B cell (primary cell): ENCODE results near the gene RNF10. TPM values are rescaled to one million over a fixed set of nuclear protein-coding genes. Genes with fewer than 3 reads are reported as not detected.

ENCODE experiments used
- ATAC-seq: fragments of 200-7000 bp; cut with Tn5 transposase; one replicate; pipeline ENCODE4 v1.10.0; 2021; ENCODE audit warnings: low read depth, mild to moderate bottlenecking, moderate number of reproducible peaks, moderate library complexity
- CTCF ChIA-PET: fragments of 350-600 bp; sonication (Branson Sonifier 250); formaldehyde crosslinking; loops from one replicate; lab custom pipeline; 2021; ENCODE audit warnings: antibody characterized with exemption, inconsistent platforms; lab: Charles Lee
- POLR2A ChIA-PET: fragments of 350-600 bp; sonication (Branson Sonifier 250); formaldehyde crosslinking; loops from one replicate; lab custom pipeline; 2021; ENCODE audit warnings: antibody characterized with exemption; lab: Charles Lee
- DNase-seq: peaks from one replicate; pipeline ENCODE4 v3.0.0; 2013
- H2AFZ ChIP-seq: 2 replicates; pipeline ENCODE4 v1.6.1; 2012; ENCODE audit warnings: mild to moderate bottlenecking, low read depth, low read length; ENCODE audit not compliant: insufficient read depth, poor library complexity, severe bottlenecking
- H3K27ac ChIP-seq, 2 donors: 1 replicate in 1 of 2; 2 replicates in 1 of 2; pipeline ENCODE4 v1.5.1; 2012 to 2013; ENCODE audit warnings: low read length in 2 of 2, mild to moderate bottlenecking in 2 of 2, moderate library complexity in 1 of 2
- H3K27me3 ChIP-seq, 4 experiments: fragments of 200-600 bp in 1 of 4; sonication (generic) in 1 of 4; replicated peaks in 1 of 4; 1 replicate in 2 of 4; 2 replicates in 2 of 4; pipeline versions ENCODE4 v1.6.1 to v1.7.0; 2013 to 2016; ENCODE audit warnings: low read length in 3 of 4, mild to moderate bottlenecking in 2 of 4, mixed read lengths in 1 of 4, moderate library complexity in 1 of 4; ENCODE audit not compliant: insufficient read depth in 4 of 4, control insufficient read depth in 3 of 4; ENCODE audit errors: control extremely low read depth in 1 of 4
- H3K36me3 ChIP-seq, 2 experiments: replicated peaks in 1 of 2; 1 replicate in 1 of 2; 2 replicates in 1 of 2; pipeline versions ENCODE4 v1.6.1 to v1.7.1; 2013; ENCODE audit warnings: low read length in 1 of 2; ENCODE audit not compliant: insufficient read depth in 2 of 2, control insufficient read depth in 1 of 2; ENCODE audit errors: control extremely low read depth in 1 of 2, extremely low read depth in 1 of 2
- H3K4me1 ChIP-seq, 2 donors: fragments of 200-600 bp in 1 of 2; sonication (generic) in 1 of 2; 1 replicate in 1 of 2; 2 replicates in 1 of 2; pipeline versions ENCODE4 v1.5.1 to v1.6.1; 2013 to 2017; ENCODE audit warnings: low read length in 2 of 2; ENCODE audit not compliant: control insufficient read depth in 2 of 2, insufficient read depth in 2 of 2
- H3K4me2 ChIP-seq: replicated peaks from 2 replicates; pipeline ENCODE3; 2012; ENCODE audit warnings: mild to moderate bottlenecking, low read depth, low read length; ENCODE audit not compliant: poor library complexity, severe bottlenecking
- H3K4me3 ChIP-seq, 5 experiments: fragments of 200-600 bp in 1 of 5; sonication (generic) in 1 of 5; 1 replicate in 3 of 5; 2 replicates in 2 of 5; pipeline versions ENCODE4 v1.5.1 to v1.7.0; 2011 to 2016; ENCODE audit warnings: low read length in 4 of 5, mild to moderate bottlenecking in 4 of 5, low read depth in 2 of 5, control low read depth in 1 of 5, moderate library complexity in 1 of 5; ENCODE audit not compliant: insufficient read depth in 1 of 5; ENCODE audit errors: control extremely low read depth in 1 of 5, extremely low read depth in 1 of 5
- H3K79me2 ChIP-seq: fragments of 200-600 bp; sonication (generic); one replicate; pipeline ENCODE4 v1.6.0; 2016; ENCODE audit warnings: low read length; ENCODE audit not compliant: control insufficient read depth, insufficient read depth
- H3K9ac ChIP-seq: fragments of 200-600 bp; sonication (generic); 2 replicates; pipeline ENCODE4 v1.6.1; 2017; ENCODE audit warnings: mild to moderate bottlenecking, low read length, moderate library complexity
- H3K9me3 ChIP-seq, 3 donors: one replicate each; pipeline versions ENCODE4 v1.6.1 to v1.7.1; 2013; ENCODE audit warnings: low read length in 2 of 3; ENCODE audit not compliant: control insufficient read depth in 2 of 3, insufficient read depth in 1 of 3; ENCODE audit errors: control extremely low read depth in 1 of 3
- H4K20me1 ChIP-seq: 2 replicates; pipeline ENCODE4 v1.6.0; 2012; ENCODE audit warnings: mild to moderate bottlenecking, low read length; ENCODE audit not compliant: insufficient read depth, control insufficient read depth, poor library complexity, severe bottlenecking
- H3K27ac Mint-ChIP-seq: one replicate; pipeline ENCODE4 v1.8.0; 2021; ENCODE audit warnings: mixed read lengths
- H3K27me3 Mint-ChIP-seq: one replicate; pipeline ENCODE4 v1.8.0; 2021; ENCODE audit warnings: mixed read lengths
- H3K4me1 Mint-ChIP-seq: one replicate; pipeline ENCODE4 v1.8.0; 2021; ENCODE audit warnings: mixed read lengths
- H3K4me3 Mint-ChIP-seq: one replicate; pipeline ENCODE4 v1.8.0; 2021; ENCODE audit warnings: mixed read lengths
- H3K9me3 Mint-ChIP-seq: one replicate; pipeline ENCODE4 v1.8.0; 2022; ENCODE audit warnings: mixed read lengths; ENCODE audit not compliant: insufficient read depth
- EZH2 ChIP-seq: IDR thresholded peaks from 2 replicates; pipeline ENCODE4 v1.6.1; 2012; ENCODE audit warnings: borderline replicate concordance, low read depth, mild to moderate bottlenecking, moderate library complexity, low read length; ENCODE audit not compliant: insufficient read depth, poor library complexity, severe bottlenecking
- WGBS: methylation state at CpG from one replicate; pipeline ENCODE4 v1.1.5; 2013; ENCODE audit warnings: missing lambda C conversion rate; ENCODE audit not compliant: insufficient coverage; 5-methylcytosine and 5-hydroxymethylcytosine counted together
- intact Hi-C: fragments of 100-400 bp; cut with micrococcal nuclease; formaldehyde crosslinking; loops from one replicate; pipeline ENCODE4 v1.10.0; 2022
- polyA plus RNA-seq: library from polyadenylated mRNA; depleted of rRNA; stranded (reverse); fragments of >200 nt; gene quantifications from 2 replicates; pipeline ENCODE4 v1.2.3, GENCODE V29; 2012
- small RNA-seq: library from RNA; depleted of rRNA; stranded (forward); fragments of <200 nt; gene quantifications from one replicate; pipeline ENCODE3, GENCODE V24; 2012; ENCODE audit warnings: low replicate concordance, low read depth; ENCODE audit not compliant: insufficient read length
- total RNA-seq, 2 donors: library from RNA; stranded (reverse); fragments of 120-200 nt in 1 of 2; gene quantifications; 1 replicate in 1 of 2; 2 replicates in 1 of 2; pipeline versions ENCODE4 v1.2.3 to v1.2.4, GENCODE V29; 2013 to 2022
- TF ChIP-seq, protein P1 (sequence below): fragments of 200-600 bp; IDR thresholded peaks from one replicate; pipeline ENCODE4 v1.8.0; 2022; ENCODE audit warnings: antibody characterized with exemption, mild to moderate bottlenecking

RNF10 gene
- total and polyA plus RNA-seq, 2 donors (not counting 1 experiment from before 2014, with no cell fraction given): 163 to 236 TPM

- POLR2A ChIA-PET: no interaction called here
Observed at GRCh38 chr12:120625557-120626419, 91.6 kb downstream of the RNF10 start.

More at GRCh38 chr12:120625557-120626419, 91.6 kb downstream of the RNF10 start:
- no peak overlapping the region for H3K4me3 ChIP-seq
- TF ChIP-seq, protein P1, sequence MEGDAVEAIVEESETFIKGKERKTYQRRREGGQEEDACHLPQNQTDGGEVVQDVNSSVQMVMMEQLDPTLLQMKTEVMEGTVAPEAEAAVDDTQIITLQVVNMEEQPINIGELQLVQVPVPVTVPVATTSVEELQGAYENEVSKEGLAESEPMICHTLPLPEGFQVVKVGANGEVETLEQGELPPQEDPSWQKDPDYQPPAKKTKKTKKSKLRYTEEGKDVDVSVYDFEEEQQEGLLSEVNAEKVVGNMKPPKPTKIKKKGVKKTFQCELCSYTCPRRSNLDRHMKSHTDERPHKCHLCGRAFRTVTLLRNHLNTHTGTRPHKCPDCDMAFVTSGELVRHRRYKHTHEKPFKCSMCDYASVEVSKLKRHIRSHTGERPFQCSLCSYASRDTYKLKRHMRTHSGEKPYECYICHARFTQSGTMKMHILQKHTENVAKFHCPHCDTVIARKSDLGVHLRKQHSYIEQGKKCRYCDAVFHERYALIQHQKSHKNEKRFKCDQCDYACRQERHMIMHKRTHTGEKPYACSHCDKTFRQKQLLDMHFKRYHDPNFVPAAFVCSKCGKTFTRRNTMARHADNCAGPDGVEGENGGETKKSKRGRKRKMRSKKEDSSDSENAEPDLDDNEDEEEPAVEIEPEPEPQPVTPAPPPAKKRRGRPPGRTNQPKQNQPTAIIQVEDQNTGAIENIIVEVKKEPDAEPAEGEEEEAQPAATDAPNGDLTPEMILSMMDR: no peak
- no peak for TF ChIP-seq EZH2
- H3K4me2 ChIP-seq: peak overlapping the region; percentile 25
- H3K27ac ChIP-seq: no peak overlapping the region
- Mint-ChIP-seq H3K4me3 (no peak overlapping the region), H3K4me1 (no peaks in the 10 kb centered on the region), H3K27me3 (peaks cover 12% of the 10 kb centered on the region), H3K27ac (no peak overlapping the region), H3K9me3 (no peaks in the 10 kb centered on the region)
- no peak overlapping the region for H3K9ac ChIP-seq
- peak; percentile 21 for ATAC-seq
- no peaks in the 10 kb centered on the region for H3K79me2 ChIP-seq
- CTCF ChIA-PET: interaction anchor here (0.5 to 1.3 kb wide), 2 partner anchors 177 to 346 kb away, joined by 3 read pairs; no protein-coding TSS in a partner anchor
- no peak overlapping the region for H2AFZ ChIP-seq
- 79% methylated on average over 26 of the region's 26 CpGs for WGBS
- peak; percentile 41 for DNase-seq
- H3K36me3 ChIP-seq: no peaks in the 10 kb centered on the region
- peaks cover 0 to 6% (median under 1%) of the 10 kb centered on the region in 4 experiments for H3K27me3 ChIP-seq
- no peaks in the 10 kb centered on the region for H3K9me3 ChIP-seq
- no peaks in the 10 kb centered on the region for H4K20me1 ChIP-seq
- intact Hi-C loops: no loop called here
- H3K4me1 ChIP-seq: no peaks in the 10 kb centered on the region

Small RNA genes within 50 kb of the gene (small RNA-seq; reads per million reads assigned to genes)
- gene RF00019: not detected

Other genes starting within 250 kb of the RNF10 start
- gene RNU4-2, start 242.5 kb upstream of the RNF10 start, total RNA-seq: 12,344 and 13,004 TPM in 2 replicates
- not detected in 2 replicates for gene RNU4-2, start 242.5 kb upstream of the RNF10 start, polyA plus RNA-seq
- 3,269 and 3,426 TPM in 2 replicates for gene RNU4-1, start 241.1 kb upstream of the RNF10 start, total RNA-seq
- not detected in 2 replicates for gene RNU4-1, start 241.1 kb upstream of the RNF10 start, polyA plus RNA-seq
- gene SIRT4, start 232.0 kb upstream of the RNF10 start, total RNA-seq: 2.5 and 4.8 TPM in 2 replicates
- 1.3 and 1.5 TPM in 2 replicates for gene SIRT4, start 232.0 kb upstream of the RNF10 start, polyA plus RNA-seq
- gene PLA2G1B, start 206.6 kb upstream of the RNF10 start, total RNA-seq: not detected in 2 replicates
- not detected in 2 replicates for gene PLA2G1B, start 206.6 kb upstream of the RNF10 start, polyA plus RNA-seq
- gene MSI1, start 165.2 kb upstream of the RNF10 start, total RNA-seq: not detected in 2 replicates
- gene MSI1, start 165.2 kb upstream of the RNF10 start, polyA plus RNA-seq: not detected in 2 replicates
- gene COX6A1, start 96.2 kb upstream of the RNF10 start, total RNA-seq: 132 and 137 TPM in 2 replicates
- 366 and 484 TPM in 2 replicates for gene COX6A1, start 96.2 kb upstream of the RNF10 start, polyA plus RNA-seq
- gene TRIAP1, start 88.0 kb upstream of the RNF10 start, total RNA-seq: 15.8 and 19.6 TPM in 2 replicates
- gene TRIAP1, start 88.0 kb upstream of the RNF10 start, polyA plus RNA-seq: 13.8 and 20.5 TPM in 2 replicates
- gene GATC, start 87.9 kb upstream of the RNF10 start, total RNA-seq: 26.0 and 26.4 TPM in 2 replicates
- 13.8 and 15.0 TPM in 2 replicates for gene GATC, start 87.9 kb upstream of the RNF10 start, polyA plus RNA-seq
- gene SRSF9, start 64.6 kb upstream of the RNF10 start, total RNA-seq: 151 and 157 TPM in 2 replicates
- 96.3 and 188 TPM in 2 replicates for gene SRSF9, start 64.6 kb upstream of the RNF10 start, polyA plus RNA-seq
- gene DYNLL1, start 38.2 kb upstream of the RNF10 start, total RNA-seq: 132 and 138 TPM in 2 replicates
- gene DYNLL1, start 38.2 kb upstream of the RNF10 start, polyA plus RNA-seq: 74.3 and 116 TPM in 2 replicates
- gene COQ5, start 5.2 kb upstream of the RNF10 start, total RNA-seq: 22.1 and 25.4 TPM in 2 replicates
- 9.8 and 14.2 TPM in 2 replicates for gene COQ5, start 5.2 kb upstream of the RNF10 start, polyA plus RNA-seq
- 60.6 and 61.4 TPM in 2 replicates for gene POP5, start 47.0 kb downstream of the RNF10 start, total RNA-seq
- gene POP5, start 47.0 kb downstream of the RNF10 start, polyA plus RNA-seq: 98.0 and 107 TPM in 2 replicates
- gene CABP1, start 106.3 kb downstream of the RNF10 start, total RNA-seq: not detected in 2 replicates
- not detected in 2 replicates for gene CABP1, start 106.3 kb downstream of the RNF10 start, polyA plus RNA-seq
- 39.8 and 52.6 TPM in 2 replicates for gene MLEC, start 152.8 kb downstream of the RNF10 start, total RNA-seq
- 3.4 and 5.5 TPM in 2 replicates for gene MLEC, start 152.8 kb downstream of the RNF10 start, polyA plus RNA-seq
- gene UNC119B, start 176.1 kb downstream of the RNF10 start, total RNA-seq: 19.2 and 22.7 TPM in 2 replicates
- gene UNC119B, start 176.1 kb downstream of the RNF10 start, polyA plus RNA-seq: 5.2 and 7.2 TPM in 2 replicates
- 10.0 and 10.1 TPM in 2 replicates for gene ACADS, start 191.5 kb downstream of the RNF10 start, total RNA-seq
- 4.8 and 6.8 TPM in 2 replicates for gene ACADS, start 191.5 kb downstream of the RNF10 start, polyA plus RNA-seq